Kidney capillary endothelial cell (primary cell): ENCODE results near the gene RASSF5.
"Not testable (repeated sequence)": the region's sequence is repeated elsewhere in the genome, so short reads cannot be mapped to it uniquely, and the experiment has no call there.

Experiments used
- DNase-seq: peaks from one replicate; pipeline ENCODE4 v3.0.0-alpha.2; 2018; ENCODE audit warnings: low spot score

Gene RASSF5

DNA sequence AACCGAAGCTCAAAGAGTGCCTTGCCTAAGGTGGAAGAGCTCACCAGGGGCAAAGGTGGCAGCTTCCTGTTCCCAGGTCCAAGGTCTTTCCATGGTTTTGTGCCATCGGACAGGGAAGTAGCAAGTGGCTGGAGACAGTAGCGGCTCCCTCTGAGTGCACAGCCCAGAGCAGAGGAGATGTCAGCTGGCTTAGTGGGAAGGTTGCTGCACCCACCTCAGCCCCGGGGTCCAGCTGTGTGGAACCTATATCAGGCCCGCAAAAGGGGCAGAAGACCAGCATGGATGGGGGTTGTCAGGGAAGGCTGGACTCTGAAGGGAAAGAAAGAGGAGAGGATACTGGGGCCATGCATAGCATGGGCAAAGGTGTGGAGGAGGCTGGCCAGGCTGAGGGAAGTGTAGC lies 30.2 kb upstream of the RASSF5 start:
- no peak for DNase-seq

- DNase-seq = no peak
These were observed 29.6 kb upstream of the RASSF5 start for GRCh38 chr1:206477581-206478380.

GRCh38 chr1:206478746-206479145 lies 28.6 kb upstream of the RASSF5 start:
- DNase-seq = no peak

- peak; percentile 72 for DNase-seq
These were observed 27.9 kb upstream of the RASSF5 start for GRCh38 chr1:206479183-206480125.

DNA sequence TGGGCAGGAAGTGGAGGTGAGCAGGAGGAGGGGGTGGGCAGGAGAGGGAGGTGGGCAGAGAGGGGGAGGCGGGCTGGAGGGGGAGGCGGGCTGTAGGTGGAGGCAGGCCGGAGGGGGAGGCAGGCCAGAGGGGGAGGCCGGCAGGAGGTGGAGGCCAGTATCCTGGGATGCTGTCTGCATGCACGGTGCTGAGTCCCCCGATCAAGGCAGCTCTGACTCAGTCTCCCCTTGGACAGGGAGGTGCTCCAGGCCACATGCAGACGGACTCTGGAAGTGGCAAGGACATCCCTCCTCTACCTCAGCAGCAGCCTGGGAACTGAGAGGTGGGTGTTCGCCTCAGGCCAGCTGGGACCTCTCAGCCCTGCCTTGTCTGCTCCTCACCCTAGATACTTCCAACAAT lies 27.1 kb upstream of the RASSF5 start:
- no peak for DNase-seq

DNA sequence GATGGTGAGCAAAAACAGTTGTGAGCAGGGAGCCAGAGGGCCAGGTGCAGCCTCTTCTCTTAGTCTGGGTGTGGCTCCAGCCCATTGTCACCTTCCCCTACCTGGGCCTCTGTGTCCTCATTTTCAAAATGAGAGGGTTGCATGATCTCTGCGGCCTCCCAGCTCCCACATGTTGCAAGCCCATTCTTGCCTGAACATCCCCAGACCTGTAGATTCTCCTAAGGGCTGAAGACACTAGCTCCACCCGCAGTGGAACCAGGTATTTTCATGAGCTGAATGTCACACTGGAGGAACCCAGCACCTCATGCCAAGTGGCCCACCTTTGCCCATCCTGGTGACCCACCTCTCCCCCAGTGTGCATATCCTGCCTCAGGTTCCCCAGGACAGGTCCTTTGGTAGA lies 24.7 kb upstream of the RASSF5 start:
- no peak for DNase-seq

- DNase-seq = not testable (repeated sequence)
These were observed 23.5 kb upstream of the RASSF5 start for GRCh38 chr1:206483864-206484263.

DNA sequence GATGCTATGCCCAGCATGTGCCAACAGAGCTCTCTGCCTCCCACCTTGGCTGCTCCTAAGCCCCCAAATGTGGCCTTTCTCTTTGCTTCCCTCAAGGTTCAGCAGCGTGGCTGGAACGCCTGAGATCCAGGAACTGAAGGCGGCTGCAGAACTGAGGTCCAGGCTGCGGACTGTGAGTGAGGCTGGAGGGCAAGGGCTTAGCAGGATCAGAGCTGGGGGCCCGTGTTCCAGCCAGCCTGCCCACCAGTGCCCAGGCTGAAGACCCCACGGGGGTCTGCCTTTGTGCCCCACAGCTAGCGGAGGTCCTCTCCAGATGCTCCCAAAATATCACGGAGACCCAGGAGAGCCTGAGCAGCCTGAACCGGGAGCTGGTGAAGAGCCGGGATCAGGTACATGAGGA lies 22.4 kb upstream of the RASSF5 start:
- no peak for DNase-seq

DNA sequence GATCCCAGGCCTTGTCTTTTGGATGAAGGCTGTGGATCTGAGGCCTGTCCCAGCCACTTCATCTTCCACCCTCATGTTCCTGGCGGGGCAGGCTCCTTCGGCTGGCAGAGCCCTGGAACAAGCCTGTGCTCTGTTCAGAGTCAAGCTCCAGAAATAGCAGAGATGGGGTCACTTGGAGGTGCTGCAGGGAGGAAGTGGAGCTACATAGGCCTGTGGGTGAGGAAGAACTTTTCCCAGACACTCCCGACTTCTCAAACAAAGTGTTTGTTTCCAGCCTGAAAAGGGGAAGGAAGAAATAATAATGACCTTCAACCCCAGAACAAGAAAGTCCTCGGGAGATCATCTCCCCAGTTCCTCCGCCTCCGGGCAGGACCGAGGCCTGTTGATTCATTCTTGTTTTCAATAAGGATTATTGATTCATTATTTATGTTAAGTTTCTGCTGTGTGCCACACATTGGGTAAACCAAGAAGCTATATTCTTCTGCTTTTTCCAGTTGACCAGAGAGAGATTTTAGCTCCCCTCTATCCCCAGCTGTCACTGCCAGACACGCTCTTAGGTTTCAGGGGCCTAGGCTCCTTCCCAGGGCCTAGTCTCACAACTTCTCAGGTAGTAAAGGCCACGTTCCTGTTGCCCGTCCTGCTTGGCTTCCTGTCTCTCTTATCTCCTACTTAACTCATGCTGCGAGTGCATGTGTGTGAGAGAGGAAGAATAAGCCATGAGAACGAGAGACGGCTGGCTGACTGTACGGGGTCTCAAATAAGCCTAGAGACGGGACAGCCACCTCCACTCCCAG lies 20.1 kb upstream of the RASSF5 start:
- no peak for DNase-seq

- no peak for DNase-seq
These were observed 19.4 kb upstream of the RASSF5 start for GRCh38 chr1:206487970-206488369.

- no peak for DNase-seq
These were observed 18.9 kb upstream of the RASSF5 start for GRCh38 chr1:206488466-206488865.

- peak; percentile 63 for DNase-seq
These were observed 17.2 kb upstream of the RASSF5 start for GRCh38 chr1:206489980-206490770.

DNA sequence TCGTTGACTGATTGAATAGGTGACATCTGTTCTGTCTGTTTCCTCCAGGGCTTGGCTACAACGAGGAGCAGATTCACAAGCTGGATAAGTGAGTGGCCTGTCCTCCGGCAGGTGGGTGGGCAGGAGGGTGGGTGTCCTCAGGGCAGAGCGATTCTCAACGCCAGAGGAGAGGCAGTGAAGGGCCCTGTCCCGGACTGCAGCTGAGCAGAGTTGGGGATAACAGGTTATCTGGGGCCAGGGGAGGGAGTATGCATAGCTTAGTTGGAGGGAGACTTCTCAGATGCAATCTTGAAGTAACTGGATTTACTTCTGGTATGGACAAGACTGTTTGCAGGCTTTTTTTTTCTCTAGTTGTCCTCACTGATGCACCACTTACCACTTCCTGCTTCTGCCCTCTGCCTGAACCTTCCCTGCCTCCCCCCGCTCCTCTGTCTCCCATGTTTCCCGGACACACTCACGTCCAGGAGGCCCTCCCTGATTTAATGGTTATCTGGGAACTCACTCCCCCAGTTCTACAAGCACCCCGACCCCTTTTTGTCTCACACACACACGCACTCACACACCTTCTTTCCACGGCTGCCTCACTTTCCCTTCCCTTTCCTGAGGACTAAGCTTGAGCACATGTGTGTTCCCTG lies 16.4 kb upstream of the RASSF5 start:
- no peak for DNase-seq

GRCh38 chr1:206491616-206492015 lies 15.7 kb upstream of the RASSF5 start:
- DNase-seq = no peak

DNA sequence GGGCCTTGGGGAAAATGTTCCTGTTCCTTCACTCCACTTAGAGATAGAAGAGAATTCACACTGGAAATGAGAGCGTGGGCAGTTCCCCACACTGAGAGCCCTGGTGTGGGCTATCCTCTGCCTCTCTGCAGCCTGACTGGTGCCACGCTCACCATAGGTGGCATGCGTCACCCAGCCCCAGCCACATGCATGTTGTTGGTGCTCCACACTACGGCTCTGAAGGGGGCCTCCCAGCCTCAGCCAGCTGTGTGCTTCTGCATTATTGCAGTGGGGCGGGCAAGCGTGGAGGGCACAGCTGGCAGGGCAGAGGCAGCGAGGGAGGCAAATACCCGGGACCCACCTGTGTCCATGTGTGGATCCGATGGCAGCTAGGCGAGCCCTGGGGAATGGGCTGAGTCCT lies 14.7 kb upstream of the RASSF5 start:
- DNase-seq = no peak

GRCh38 chr1:206493279-206493678 lies 14.1 kb upstream of the RASSF5 start:
- no peak for DNase-seq

- DNase-seq = no peak
These were observed 12.3 kb upstream of the RASSF5 start for GRCh38 chr1:206495011-206495461.

DNA sequence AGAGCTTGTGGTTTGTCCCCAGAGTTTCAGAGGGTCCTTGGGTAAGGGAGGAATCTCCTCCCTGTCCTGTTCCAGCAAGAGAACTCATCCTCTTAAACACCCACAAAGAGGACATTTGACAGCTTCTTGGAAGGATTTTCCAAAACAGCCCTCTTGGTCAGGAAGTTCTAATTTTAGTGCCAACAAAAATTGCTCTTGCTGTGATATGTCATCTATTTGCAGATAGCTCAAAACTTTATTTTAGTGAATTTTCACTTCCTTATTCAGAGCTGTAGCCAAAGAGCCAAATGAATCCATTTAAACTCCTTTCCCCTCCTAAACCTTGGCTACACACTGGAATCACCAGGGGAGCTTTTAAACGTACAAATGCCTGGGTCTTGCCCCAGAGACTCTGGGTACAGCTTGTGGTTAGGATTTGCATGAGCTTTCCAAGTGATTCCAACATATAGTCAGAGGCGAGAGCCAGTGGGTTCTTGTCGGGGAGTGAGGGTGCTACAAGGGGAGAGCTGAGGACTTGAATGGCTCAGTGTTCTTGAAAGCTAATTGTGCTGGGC lies 11.8 kb upstream of the RASSF5 start:
- no peak for DNase-seq

GRCh38 chr1:206496131-206496793 lies 11.1 kb upstream of the RASSF5 start:
- DNase-seq = no peak

DNA sequence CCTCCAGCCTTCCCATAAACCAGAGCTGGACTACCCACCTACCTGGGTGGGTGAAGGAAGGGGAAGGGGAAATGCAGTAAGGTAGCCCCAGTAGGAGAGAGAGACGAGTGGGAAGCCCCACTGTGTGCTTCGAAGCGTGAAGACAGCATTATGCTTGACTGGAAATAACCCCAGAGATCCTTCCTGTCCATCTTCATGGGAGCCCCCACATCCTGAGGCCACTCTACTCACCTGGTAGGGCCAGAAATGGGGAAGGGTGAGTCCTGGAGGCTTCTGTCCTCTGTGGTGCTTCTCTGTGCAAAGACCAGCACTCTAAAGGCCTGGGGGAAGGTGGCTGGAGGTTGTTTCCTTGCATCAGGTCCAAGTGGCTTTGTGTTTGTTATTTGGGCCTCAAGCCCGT lies 10.0 kb upstream of the RASSF5 start:
- DNase-seq = no peak
